Astrocyte (in vitro differentiated cells and primary cell): ENCODE measurements around the gene PLEKHA1. TPM values are rescaled to one million over a fixed set of nuclear protein-coding genes. Genes with fewer than 3 reads are reported as not detected.

Experiments
- DNase-seq: peaks from one replicate; pipeline ENCODE4 v3.0.0-alpha.2; 2010; ENCODE audit warnings: low read depth
- FAIRE-seq: peaks from 2 replicates; lab custom pipeline; 2011; peaks lifted over from hg19 to GRCh38; lab: Jason Lieb, UNC
- H2AFZ ChIP-seq: 2 replicates; pipeline ENCODE4 v1.6.0; 2012; ENCODE audit warnings: low read depth, low read length, inconsistent platforms
- H3K27ac ChIP-seq: 2 replicates; pipeline ENCODE4 v1.5.1; 2011; ENCODE audit warnings: low read depth, low read length, inconsistent platforms
- H3K27me3 ChIP-seq: 2 replicates; pipeline ENCODE4 v1.6.0; 2011; ENCODE audit warnings: low read length, inconsistent platforms; ENCODE audit not compliant: insufficient read depth
- H3K36me3 ChIP-seq: 2 replicates; pipeline ENCODE4 v1.5.1; 2011; ENCODE audit warnings: low read length, inconsistent platforms; ENCODE audit not compliant: insufficient read depth
- H3K4me1 ChIP-seq: 2 replicates; pipeline ENCODE4 v1.5.1; 2011; ENCODE audit warnings: low read length, inconsistent platforms; ENCODE audit not compliant: insufficient read depth
- H3K4me2 ChIP-seq: 2 replicates; pipeline ENCODE4 v1.6.0; 2012; ENCODE audit warnings: low read length, inconsistent platforms
- H3K4me3 ChIP-seq: 2 replicates; pipeline ENCODE4 v1.5.1; 2011; ENCODE audit warnings: low read depth, mild to moderate bottlenecking, low read length, inconsistent platforms; ENCODE audit not compliant: insufficient read depth
- H3K79me2 ChIP-seq: 2 replicates; pipeline ENCODE4 v1.6.0; 2012; ENCODE audit warnings: mild to moderate bottlenecking, low read length, inconsistent platforms; ENCODE audit not compliant: insufficient read depth
- H3K9ac ChIP-seq: 2 replicates; pipeline ENCODE4 v1.6.0; 2012; ENCODE audit warnings: mild to moderate bottlenecking, low read length, inconsistent platforms
- H3K9me3 ChIP-seq: 2 replicates; pipeline ENCODE4 v1.5.1; 2012; ENCODE audit warnings: low read depth, mild to moderate bottlenecking, low read length, inconsistent platforms; ENCODE audit not compliant: insufficient read depth
- H4K20me1 ChIP-seq: 2 replicates; pipeline ENCODE4 v1.6.0; 2012; ENCODE audit warnings: low read length, inconsistent platforms; ENCODE audit not compliant: insufficient read depth
- H3K27ac Mint-ChIP-seq: one replicate; pipeline ENCODE4 v1.8.0; 2021; ENCODE audit warnings: mild to moderate bottlenecking, mixed read lengths; ENCODE audit not compliant: unreplicated experiment
- H3K27me3 Mint-ChIP-seq: one replicate; pipeline ENCODE4 v1.8.0; 2021; ENCODE audit warnings: low read depth, mixed read lengths; ENCODE audit not compliant: unreplicated experiment
- H3K36me3 Mint-ChIP-seq: one replicate; pipeline ENCODE4 v1.8.0; 2021; ENCODE audit warnings: low read depth, mixed read lengths; ENCODE audit not compliant: unreplicated experiment
- H3K4me1 Mint-ChIP-seq: one replicate; pipeline ENCODE4 v1.8.0; 2021; ENCODE audit warnings: low read depth, mixed read lengths; ENCODE audit not compliant: unreplicated experiment
- H3K4me3 Mint-ChIP-seq: one replicate; pipeline ENCODE4 v1.8.0; 2021; ENCODE audit warnings: mild to moderate bottlenecking, moderate library complexity, mixed read lengths; ENCODE audit not compliant: unreplicated experiment
- H3K9me3 Mint-ChIP-seq: one replicate; pipeline ENCODE4 v1.8.0; 2021; ENCODE audit warnings: mild to moderate bottlenecking, mixed read lengths; ENCODE audit not compliant: unreplicated experiment
- EZH2 ChIP-seq: IDR thresholded peaks from 2 replicates; pipeline ENCODE4 v1.6.1; 2012; ENCODE audit warnings: mild to moderate bottlenecking, low read length, inconsistent platforms; ENCODE audit not compliant: insufficient read depth
- total RNA-seq: library from RNA; stranded (reverse); gene quantifications from 2 replicates; pipeline ENCODE4 v1.2.1, GENCODE V29; 2021
- TF ChIP-seq, protein P1 (sequence below): IDR thresholded peaks from 2 replicates; pipeline ENCODE4 v1.5.1; 2011; ENCODE audit warnings: low read depth, mild to moderate bottlenecking, inconsistent platforms, low read length, moderate library complexity; ENCODE audit not compliant: insufficient read depth

Gene PLEKHA1
- total RNA-seq, 1 donor from 2014 or later, result 31.7 TPM

DNA sequence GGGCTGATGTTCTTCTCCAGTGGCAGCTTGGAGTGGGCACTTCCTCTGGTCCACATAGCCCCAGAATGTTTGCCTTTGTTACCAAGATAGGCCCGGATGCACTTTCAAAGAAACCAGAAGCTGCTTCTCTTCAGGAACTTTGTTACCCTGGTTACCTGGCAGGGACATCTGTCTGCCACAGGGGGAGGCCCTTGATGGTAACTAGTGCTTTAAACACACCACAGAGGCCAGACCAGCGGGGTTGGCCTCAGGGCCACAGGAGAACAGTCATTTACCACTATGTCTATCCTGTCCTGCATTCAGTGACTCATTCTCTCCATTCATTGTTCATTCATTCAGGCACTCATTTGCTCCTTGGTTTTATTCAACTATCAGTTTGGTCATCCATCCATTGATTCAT lies 11.9 kb upstream of the PLEKHA1 start:
- Histone ChIP-seq H3K9me3 (no peaks in the 10 kb centered on the region), H4K20me1 (no peaks in the 10 kb centered on the region), H3K36me3 (no peaks in the 10 kb centered on the region), H3K27me3 (no peaks in the 10 kb centered on the region), H3K4me3 (no peak overlapping the region), H3K4me1 (no peaks in the 10 kb centered on the region), H3K27ac (no peak overlapping the region), H3K79me2 (no peaks in the 10 kb centered on the region), H2AFZ (no peak overlapping the region), H3K9ac (no peak overlapping the region), H3K4me2 (no peak overlapping the region)
- Mint-ChIP-seq H3K9me3 (peaks cover 5% of the 10 kb centered on the region), H3K27me3 (peaks cover 21% of the 10 kb centered on the region), H3K4me3 (no peak overlapping the region), H3K4me1 (peaks cover 4% of the 10 kb centered on the region), H3K36me3 (peaks cover 3% of the 10 kb centered on the region), H3K27ac (no peak overlapping the region)
- TF ChIP-seq, protein P1, sequence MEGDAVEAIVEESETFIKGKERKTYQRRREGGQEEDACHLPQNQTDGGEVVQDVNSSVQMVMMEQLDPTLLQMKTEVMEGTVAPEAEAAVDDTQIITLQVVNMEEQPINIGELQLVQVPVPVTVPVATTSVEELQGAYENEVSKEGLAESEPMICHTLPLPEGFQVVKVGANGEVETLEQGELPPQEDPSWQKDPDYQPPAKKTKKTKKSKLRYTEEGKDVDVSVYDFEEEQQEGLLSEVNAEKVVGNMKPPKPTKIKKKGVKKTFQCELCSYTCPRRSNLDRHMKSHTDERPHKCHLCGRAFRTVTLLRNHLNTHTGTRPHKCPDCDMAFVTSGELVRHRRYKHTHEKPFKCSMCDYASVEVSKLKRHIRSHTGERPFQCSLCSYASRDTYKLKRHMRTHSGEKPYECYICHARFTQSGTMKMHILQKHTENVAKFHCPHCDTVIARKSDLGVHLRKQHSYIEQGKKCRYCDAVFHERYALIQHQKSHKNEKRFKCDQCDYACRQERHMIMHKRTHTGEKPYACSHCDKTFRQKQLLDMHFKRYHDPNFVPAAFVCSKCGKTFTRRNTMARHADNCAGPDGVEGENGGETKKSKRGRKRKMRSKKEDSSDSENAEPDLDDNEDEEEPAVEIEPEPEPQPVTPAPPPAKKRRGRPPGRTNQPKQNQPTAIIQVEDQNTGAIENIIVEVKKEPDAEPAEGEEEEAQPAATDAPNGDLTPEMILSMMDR, result no peak
- no peak for TF ChIP-seq EZH2
- DNase-seq (peak; percentile 60), FAIRE-seq (no peak)

DNA sequence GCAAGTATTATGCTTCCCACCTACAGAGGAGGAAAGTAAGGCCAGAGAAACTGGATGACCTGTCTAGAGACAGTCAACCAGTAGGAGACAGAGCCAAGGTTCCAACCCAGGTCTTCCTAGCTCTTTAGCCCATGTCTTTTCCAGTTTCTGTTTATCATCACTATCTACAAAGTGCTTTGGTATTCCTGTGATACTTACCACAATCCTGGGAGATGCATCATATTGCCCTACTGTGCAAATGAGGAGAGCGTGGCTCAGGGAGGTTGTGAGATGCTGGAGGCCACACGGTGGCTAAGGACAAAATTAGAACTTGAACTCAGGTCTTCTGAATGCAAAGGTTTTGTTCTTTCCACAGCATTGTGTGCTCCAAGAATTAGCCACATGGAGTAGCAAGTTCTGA lies 11.2 kb upstream of the PLEKHA1 start:
- TF ChIP-seq EZH2, result no peak
- TF ChIP-seq, protein P1, result no peak
- Histone ChIP-seq H3K79me2 (no peaks in the 10 kb centered on the region), H3K9me3 (no peaks in the 10 kb centered on the region), H3K4me2 (no peak overlapping the region), H3K9ac (no peak overlapping the region), H2AFZ (no peak overlapping the region), H4K20me1 (no peaks in the 10 kb centered on the region), H3K27me3 (peaks cover 3% of the 10 kb centered on the region), H3K4me1 (no peaks in the 10 kb centered on the region), H3K27ac (no peak overlapping the region), H3K4me3 (no peak overlapping the region), H3K36me3 (no peaks in the 10 kb centered on the region)
- FAIRE-seq (no peak), DNase-seq (no peak)
- Mint-ChIP-seq H3K4me3 (no peak overlapping the region), H3K27ac (no peak overlapping the region), H3K36me3 (peaks cover 3% of the 10 kb centered on the region), H3K4me1 (peaks cover 6% of the 10 kb centered on the region), H3K9me3 (peaks cover 5% of the 10 kb centered on the region), H3K27me3 (peaks cover 21% of the 10 kb centered on the region)

- Histone ChIP-seq H4K20me1 (no peaks in the 10 kb centered on the region), H2AFZ (no peak overlapping the region), H3K4me3 (no peak overlapping the region), H3K4me1 (no peaks in the 10 kb centered on the region), H3K9ac (no peak overlapping the region), H3K27ac (no peak overlapping the region), H3K36me3 (no peaks in the 10 kb centered on the region), H3K79me2 (no peaks in the 10 kb centered on the region), H3K27me3 (peaks cover 8% of the 10 kb centered on the region), H3K4me2 (no peak overlapping the region), H3K9me3 (no peaks in the 10 kb centered on the region)
- Mint-ChIP-seq H3K4me3 (no peak overlapping the region), H3K9me3 (peaks cover 5% of the 10 kb centered on the region), H3K27ac (no peak overlapping the region), H3K36me3 (peaks cover 3% of the 10 kb centered on the region), H3K4me1 (peaks cover 12% of the 10 kb centered on the region), H3K27me3 (peaks cover 21% of the 10 kb centered on the region)
- DNase-seq, result no peak
- no peak for TF ChIP-seq EZH2
- TF ChIP-seq, protein P1, result no peak
- FAIRE-seq, result no peak
Observed at GRCh38 chr10:122363722-122364463, 10.6 kb upstream of the PLEKHA1 start.
